ENCODE results near the gene ELFN1.

DNA sequence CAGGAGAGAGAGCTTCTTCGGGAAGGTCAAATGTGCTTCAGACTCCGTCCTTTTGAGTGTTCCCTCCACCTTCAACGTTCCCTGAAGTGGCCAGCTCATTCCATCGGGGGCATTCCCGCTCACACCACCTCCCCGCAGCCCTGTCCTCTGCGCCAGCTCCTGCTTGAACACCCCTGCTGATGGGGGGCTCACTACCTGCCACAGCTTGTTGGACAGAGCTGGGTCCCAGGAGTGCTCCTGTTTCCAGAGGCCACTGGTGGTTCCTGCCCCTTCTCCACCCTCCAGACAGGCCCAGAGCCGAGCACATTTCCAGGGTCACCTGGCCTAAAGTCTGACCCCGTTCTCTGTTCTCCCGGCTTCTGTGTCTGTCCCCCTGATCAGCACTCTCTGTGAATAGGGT, 67.4 kb downstream of the ELFN1 start:
- TF ChIP-seq, protein P1, sequence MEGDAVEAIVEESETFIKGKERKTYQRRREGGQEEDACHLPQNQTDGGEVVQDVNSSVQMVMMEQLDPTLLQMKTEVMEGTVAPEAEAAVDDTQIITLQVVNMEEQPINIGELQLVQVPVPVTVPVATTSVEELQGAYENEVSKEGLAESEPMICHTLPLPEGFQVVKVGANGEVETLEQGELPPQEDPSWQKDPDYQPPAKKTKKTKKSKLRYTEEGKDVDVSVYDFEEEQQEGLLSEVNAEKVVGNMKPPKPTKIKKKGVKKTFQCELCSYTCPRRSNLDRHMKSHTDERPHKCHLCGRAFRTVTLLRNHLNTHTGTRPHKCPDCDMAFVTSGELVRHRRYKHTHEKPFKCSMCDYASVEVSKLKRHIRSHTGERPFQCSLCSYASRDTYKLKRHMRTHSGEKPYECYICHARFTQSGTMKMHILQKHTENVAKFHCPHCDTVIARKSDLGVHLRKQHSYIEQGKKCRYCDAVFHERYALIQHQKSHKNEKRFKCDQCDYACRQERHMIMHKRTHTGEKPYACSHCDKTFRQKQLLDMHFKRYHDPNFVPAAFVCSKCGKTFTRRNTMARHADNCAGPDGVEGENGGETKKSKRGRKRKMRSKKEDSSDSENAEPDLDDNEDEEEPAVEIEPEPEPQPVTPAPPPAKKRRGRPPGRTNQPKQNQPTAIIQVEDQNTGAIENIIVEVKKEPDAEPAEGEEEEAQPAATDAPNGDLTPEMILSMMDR (IDR thresholded peaks at IDR 0.05), result no peak
- TF ChIP-seq POLR2A (IDR thresholded peaks at IDR 0.05), result no peak
